ENCODE results near the gene ACSF3.
"Not testable (repeated sequence)": the region's sequence is repeated elsewhere in the genome, so short reads cannot be mapped to it uniquely, and the experiment has no call there.

The ACSF3 gene

GRCh38 chr16:89090182-89090630, 3.4 kb upstream of the ACSF3 start:
- in situ Hi-C loops (cut with MboI; ENCODE audit: low pct_unique_long_range_greater_than_20kb, low sequenced_read_pairs): no loop called here
- DNase-seq: no peak

- no peak for DNase-seq
- in situ Hi-C loops (cut with MboI; ENCODE audit: low pct_unique_long_range_greater_than_20kb, low sequenced_read_pairs): no loop called here
These were observed 2.8 kb upstream of the ACSF3 start for GRCh38 chr16:89090669-89091426.

- in situ Hi-C loops (cut with MboI; ENCODE audit: low pct_unique_long_range_greater_than_20kb, low sequenced_read_pairs): no loop called here
- DNase-seq: no peak
These were observed 1.6 kb upstream of the ACSF3 start for GRCh38 chr16:89092013-89092412.

GRCh38 chr16:89093252-89093601, 425 bp upstream of the ACSF3 start:
- DNase-seq; in situ Hi-C loops (cut with MboI; ENCODE audit: low pct_unique_long_range_greater_than_20kb, low sequenced_read_pairs): not testable (repeated sequence)

- peak; percentile 24 for DNase-seq
- in situ Hi-C loops (cut with MboI; ENCODE audit: low pct_unique_long_range_greater_than_20kb, low sequenced_read_pairs): no loop called here
These were observed 714 bp downstream of the ACSF3 start for GRCh38 chr16:89094252-89094879.

GRCh38 chr16:89094880-89095258, 1.2 kb downstream of the ACSF3 start:
- no peak for DNase-seq
- in situ Hi-C loops (cut with MboI; ENCODE audit: low pct_unique_long_range_greater_than_20kb, low sequenced_read_pairs): no loop called here

- no peak for DNase-seq
- in situ Hi-C loops (cut with MboI; ENCODE audit: low pct_unique_long_range_greater_than_20kb, low sequenced_read_pairs): no loop called here
These were observed 1.9 kb downstream of the ACSF3 start for GRCh38 chr16:89095491-89095951.

GRCh38 chr16:89096042-89096717, 2.5 kb downstream of the ACSF3 start:
- no peak for DNase-seq
- in situ Hi-C loops (cut with MboI; ENCODE audit: low pct_unique_long_range_greater_than_20kb, low sequenced_read_pairs): no loop called here

- in situ Hi-C loops (cut with MboI; ENCODE audit: low pct_unique_long_range_greater_than_20kb, low sequenced_read_pairs): no loop called here
- no peak for DNase-seq
These were observed 3.2 kb downstream of the ACSF3 start for GRCh38 chr16:89096768-89097391.

- DNase-seq: no peak
- in situ Hi-C loops (cut with MboI; ENCODE audit: low pct_unique_long_range_greater_than_20kb, low sequenced_read_pairs): no loop called here
These were observed 3.7 kb downstream of the ACSF3 start for GRCh38 chr16:89097392-89097772.

GRCh38 chr16:89098767-89099430, 5.2 kb downstream of the ACSF3 start:
- in situ Hi-C loops (cut with MboI; ENCODE audit: low pct_unique_long_range_greater_than_20kb, low sequenced_read_pairs): no loop called here

GRCh38 chr16:89099905-89100304, 6.3 kb downstream of the ACSF3 start:
- no peak for DNase-seq
- in situ Hi-C loops (cut with MboI; ENCODE audit: low pct_unique_long_range_greater_than_20kb, low sequenced_read_pairs): no loop called here

More at GRCh38 chr16:89098767-89099430, 5.2 kb downstream of the ACSF3 start:
- DNase-seq: no peak

GRCh38 chr16:89100601-89101302, 7.1 kb downstream of the ACSF3 start:
- DNase-seq: no peak
- in situ Hi-C loops (cut with MboI; ENCODE audit: low pct_unique_long_range_greater_than_20kb, low sequenced_read_pairs): no loop called here

GRCh38 chr16:89101303-89102040, 7.8 kb downstream of the ACSF3 start:
- no peak for DNase-seq
- in situ Hi-C loops (cut with MboI; ENCODE audit: low pct_unique_long_range_greater_than_20kb, low sequenced_read_pairs): no loop called here

- DNase-seq: no peak
- in situ Hi-C loops (cut with MboI; ENCODE audit: low pct_unique_long_range_greater_than_20kb, low sequenced_read_pairs): no loop called here
These were observed 8.4 kb downstream of the ACSF3 start for GRCh38 chr16:89102041-89102471.

- in situ Hi-C loops (cut with MboI; ENCODE audit: low pct_unique_long_range_greater_than_20kb, low sequenced_read_pairs): no loop called here
- DNase-seq: no peak
These were observed 8.9 kb downstream of the ACSF3 start for GRCh38 chr16:89102481-89103073.

GRCh38 chr16:89103156-89103555, 9.5 kb downstream of the ACSF3 start:
- no peak for DNase-seq
- in situ Hi-C loops (cut with MboI; ENCODE audit: low pct_unique_long_range_greater_than_20kb, low sequenced_read_pairs): no loop called here

GRCh38 chr16:89103781-89104180, 10.1 kb downstream of the ACSF3 start:
- no peak for DNase-seq
- in situ Hi-C loops (cut with MboI; ENCODE audit: low pct_unique_long_range_greater_than_20kb, low sequenced_read_pairs): no loop called here
